ENCODE measurements around the gene SLC35A5.

Gene SLC35A5

GRCh38 chr3:112627919-112628466 lies 66.1 kb downstream of the SLC35A5 start:
- DNase-seq: peak; percentile 80

- DNase-seq: peak; percentile 20
Observed at GRCh38 chr3:112629425-112629824, 67.6 kb downstream of the SLC35A5 start.

GRCh38 chr3:112631257-112631656 lies 69.4 kb downstream of the SLC35A5 start:
- no peak for DNase-seq

DNA sequence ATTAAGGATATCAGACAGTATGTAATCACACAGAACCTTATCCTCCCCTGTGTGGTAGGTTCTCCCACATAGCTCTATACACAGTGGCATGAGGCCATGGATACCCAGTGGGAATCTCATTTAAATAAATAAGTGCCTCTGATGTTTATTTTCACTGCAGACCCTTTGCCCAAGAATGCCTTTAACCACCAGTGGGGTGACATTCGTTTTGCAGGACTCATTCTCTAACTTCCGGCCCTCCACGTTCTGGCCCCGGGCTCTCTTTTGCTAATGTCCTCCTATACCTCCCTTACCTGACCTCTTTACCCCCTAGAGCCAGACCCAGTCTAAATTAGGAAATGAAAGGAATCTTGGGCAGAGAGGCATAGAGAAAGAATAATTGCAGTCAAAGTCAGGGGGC lies 70.8 kb downstream of the SLC35A5 start:
- DNase-seq: peak; percentile 36

DNA sequence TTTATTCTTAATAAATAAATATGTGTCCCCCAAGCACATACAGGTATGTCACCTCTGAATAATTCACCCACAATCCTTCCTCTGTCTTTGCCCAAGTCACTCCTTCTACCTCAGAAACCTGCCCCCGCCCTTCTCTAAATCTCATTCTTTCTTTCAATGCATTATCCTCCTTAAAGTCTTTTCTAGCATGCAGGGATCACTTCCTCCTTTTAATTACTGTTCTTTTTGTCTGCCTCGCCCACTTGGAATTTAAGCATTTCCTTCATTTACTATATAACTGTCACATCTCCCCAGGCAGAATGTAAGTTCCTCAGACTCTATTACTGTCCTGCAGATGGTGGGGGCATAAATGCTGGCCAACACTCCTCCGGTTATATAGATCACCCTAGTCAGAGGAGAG lies 71.3 kb downstream of the SLC35A5 start:
- DNase-seq: no peak

DNA sequence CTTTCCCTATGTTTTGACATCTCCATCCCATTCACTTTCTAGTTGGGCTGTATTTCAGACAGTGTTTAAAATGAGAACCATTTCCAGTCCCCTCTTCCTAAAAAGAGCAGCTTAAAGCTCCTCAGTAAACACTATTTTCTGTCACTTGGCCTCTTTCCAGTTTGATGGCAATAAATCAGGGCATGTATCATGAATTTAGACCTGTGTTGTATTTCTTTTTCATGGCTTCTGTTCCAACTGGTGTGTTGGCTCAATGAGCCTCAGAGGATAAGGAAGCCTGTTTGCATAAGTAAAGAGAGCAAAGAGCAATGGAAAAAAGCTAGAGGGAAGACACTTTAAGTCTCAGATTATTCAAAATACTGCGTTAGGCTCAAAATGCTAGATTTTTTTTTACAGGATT lies 71.9 kb downstream of the SLC35A5 start:
- peak; percentile 38 for DNase-seq

- DNase-seq: peak; percentile 19
Observed at GRCh38 chr3:112634786-112635541, 73.1 kb downstream of the SLC35A5 start.

Measured in SHP77 treated with DMSO at 0.1 percent for 48 hours (cell line).